T-helper 1 cell treated with Interleukin-12 subunit alpha and Interleukin-12 subunit beta and Interleukin-4 antibody, amounts not matched to agents 30 μg/mL and 1 μg/mL, for 36 hours (primary cell): ENCODE results near the gene UNC13A.

Source experiments
- H3K27ac Mint-ChIP-seq: one replicate; pipeline ENCODE4 v1.8.0; 2021; ENCODE audit warnings: mild to moderate bottlenecking, mixed read lengths
- H3K27me3 Mint-ChIP-seq: one replicate; pipeline ENCODE4 v1.8.0; 2021; ENCODE audit warnings: low read depth, mixed read lengths
- H3K36me3 Mint-ChIP-seq: one replicate; pipeline ENCODE4 v1.8.0; 2021; ENCODE audit warnings: low read depth, mixed read lengths
- H3K4me1 Mint-ChIP-seq: one replicate; pipeline ENCODE4 v1.8.0; 2021; ENCODE audit warnings: low read depth, mixed read lengths
- H3K4me3 Mint-ChIP-seq: one replicate; pipeline ENCODE4 v1.8.0; 2021; ENCODE audit warnings: mild to moderate bottlenecking, moderate library complexity, mixed read lengths
- H3K9me3 Mint-ChIP-seq: one replicate; pipeline ENCODE4 v1.8.0; 2021; ENCODE audit warnings: mixed read lengths

Gene UNC13A

DNA sequence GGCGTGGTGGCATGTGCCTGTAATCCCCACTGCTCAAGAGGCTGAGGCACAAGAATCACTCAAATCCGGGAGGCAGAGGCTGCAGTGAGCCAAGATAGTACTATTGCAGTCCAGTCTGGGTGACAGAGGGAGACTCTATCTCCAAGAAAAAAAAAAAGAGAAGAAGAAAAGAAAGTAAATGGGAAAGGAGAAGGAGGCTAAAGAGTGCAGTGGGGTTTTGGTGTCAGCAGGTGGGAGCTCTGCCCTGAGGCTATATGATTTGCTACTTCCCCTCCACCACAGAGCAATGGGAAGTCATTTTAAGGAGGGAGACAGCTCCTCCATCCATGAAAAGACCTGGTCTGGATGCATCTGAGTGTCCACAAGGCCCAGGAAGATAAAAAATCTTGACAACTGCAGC, 23.1 kb downstream of the UNC13A start:
- Mint-ChIP-seq H3K27me3 (no peaks in the 10 kb centered on the region), H3K4me1 (no peaks in the 10 kb centered on the region), H3K4me3 (no peak overlapping the region), H3K27ac (no peak overlapping the region), H3K9me3 (peaks cover 11% of the 10 kb centered on the region), H3K36me3 (no peaks in the 10 kb centered on the region)

DNA sequence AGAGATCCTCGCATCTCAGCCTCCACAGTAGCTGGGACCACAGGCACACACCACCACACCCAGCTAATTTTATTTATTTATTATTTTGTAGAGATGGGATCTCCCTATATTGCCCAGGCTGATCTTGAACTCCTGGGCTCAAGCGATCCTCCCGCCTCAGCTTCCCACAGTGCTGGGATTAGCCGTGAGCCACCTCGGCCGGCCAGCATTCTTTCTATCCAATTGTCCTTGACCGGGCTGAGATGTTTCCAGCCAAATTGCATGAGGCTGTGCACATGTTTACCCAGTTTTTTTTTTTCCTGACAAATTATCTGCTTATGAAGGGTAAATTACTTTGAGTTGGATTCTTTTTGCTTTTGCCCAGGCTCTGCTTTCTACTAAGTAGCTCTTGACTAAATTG, 28.2 kb downstream of the UNC13A start:
- H3K36me3 Mint-ChIP-seq: no peaks in the 10 kb centered on the region
- H3K9me3 Mint-ChIP-seq: peaks cover 5% of the 10 kb centered on the region
- H3K27ac Mint-ChIP-seq: no peak overlapping the region
- H3K27me3 Mint-ChIP-seq: peaks cover 6% of the 10 kb centered on the region
- H3K4me3 Mint-ChIP-seq: no peak overlapping the region
- H3K4me1 Mint-ChIP-seq: no peaks in the 10 kb centered on the region

GRCh38 chr19:17658666-17659065, 29.5 kb downstream of the UNC13A start:
- Mint-ChIP-seq H3K4me1 (no peaks in the 10 kb centered on the region), H3K27me3 (peaks cover 6% of the 10 kb centered on the region), H3K4me3 (no peak overlapping the region), H3K36me3 (no peaks in the 10 kb centered on the region), H3K9me3 (no peaks in the 10 kb centered on the region), H3K27ac (no peak overlapping the region)

GRCh38 chr19:17658240-17658639, 29.9 kb downstream of the UNC13A start:
- no peak overlapping the region for H3K4me3 Mint-ChIP-seq
- peaks cover 6% of the 10 kb centered on the region for H3K27me3 Mint-ChIP-seq
- no peaks in the 10 kb centered on the region for H3K4me1 Mint-ChIP-seq
- no peak overlapping the region for H3K27ac Mint-ChIP-seq
- H3K36me3 Mint-ChIP-seq: no peaks in the 10 kb centered on the region
- no peaks in the 10 kb centered on the region for H3K9me3 Mint-ChIP-seq

GRCh38 chr19:17656970-17657369, 31.2 kb downstream of the UNC13A start:
- Mint-ChIP-seq H3K4me1 (no peaks in the 10 kb centered on the region), H3K9me3 (no peaks in the 10 kb centered on the region), H3K36me3 (no peaks in the 10 kb centered on the region), H3K27me3 (peaks cover 6% of the 10 kb centered on the region), H3K4me3 (no peak overlapping the region), H3K27ac (no peak overlapping the region)

GRCh38 chr19:17655751-17656472, 32.2 kb downstream of the UNC13A start:
- Mint-ChIP-seq H3K4me1 (no peaks in the 10 kb centered on the region), H3K4me3 (no peak overlapping the region), H3K36me3 (no peaks in the 10 kb centered on the region), H3K9me3 (no peaks in the 10 kb centered on the region), H3K27me3 (peaks cover 6% of the 10 kb centered on the region), H3K27ac (no peak overlapping the region)

GRCh38 chr19:17654993-17655392, 33.2 kb downstream of the UNC13A start:
- Mint-ChIP-seq H3K4me1 (no peaks in the 10 kb centered on the region), H3K27me3 (peaks cover 6% of the 10 kb centered on the region), H3K9me3 (no peaks in the 10 kb centered on the region), H3K27ac (no peak overlapping the region), H3K4me3 (no peak overlapping the region), H3K36me3 (no peaks in the 10 kb centered on the region)

DNA sequence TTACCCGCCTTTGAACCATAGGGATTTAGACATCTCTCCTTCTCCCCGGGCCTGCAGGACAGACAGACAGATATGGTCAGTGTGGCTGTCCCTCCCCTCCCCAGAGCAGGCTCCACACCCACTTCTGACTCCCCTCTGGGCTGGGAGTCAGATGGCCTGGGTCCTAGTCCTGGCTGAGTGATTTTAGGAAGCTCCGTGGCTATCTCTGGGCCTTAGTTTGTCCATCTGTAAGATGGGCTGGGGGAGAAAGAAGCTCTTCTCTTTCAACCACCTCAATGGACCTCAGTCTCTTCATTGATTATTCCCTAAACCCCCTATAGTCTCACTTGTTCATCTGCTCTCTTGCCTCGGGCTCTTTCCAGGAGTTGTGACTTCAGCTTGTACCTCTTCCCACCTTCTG, 35.5 kb downstream of the UNC13A start:
- Mint-ChIP-seq H3K9me3 (no peaks in the 10 kb centered on the region), H3K27me3 (no peaks in the 10 kb centered on the region), H3K4me3 (no peak overlapping the region), H3K27ac (no peak overlapping the region), H3K4me1 (no peaks in the 10 kb centered on the region), H3K36me3 (no peaks in the 10 kb centered on the region)

DNA sequence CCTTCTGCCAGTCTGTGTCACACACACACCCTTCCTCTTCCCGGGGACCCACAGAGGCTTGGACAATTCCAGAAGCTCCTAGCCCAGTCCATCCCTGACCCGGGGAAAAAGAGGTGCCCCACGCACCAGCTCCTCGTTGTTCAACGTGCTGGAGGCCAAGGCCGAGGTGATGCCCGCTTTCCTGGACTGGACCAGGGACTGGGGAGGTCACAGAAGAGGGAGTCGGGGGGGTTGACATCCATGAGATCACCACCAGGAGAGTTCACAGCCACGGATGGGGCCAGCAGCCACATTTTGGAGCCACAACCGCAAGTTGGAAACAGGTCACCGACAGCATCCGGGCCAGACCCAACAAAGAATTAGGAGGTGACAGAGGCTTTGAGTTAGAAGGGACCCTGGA, 39.4 kb downstream of the UNC13A start:
- H3K4me3 Mint-ChIP-seq: no peak overlapping the region
- H3K27ac Mint-ChIP-seq: no peak overlapping the region
- no peaks in the 10 kb centered on the region for H3K4me1 Mint-ChIP-seq
- no peaks in the 10 kb centered on the region for H3K27me3 Mint-ChIP-seq
- H3K9me3 Mint-ChIP-seq: no peaks in the 10 kb centered on the region
- H3K36me3 Mint-ChIP-seq: no peaks in the 10 kb centered on the region

- Mint-ChIP-seq H3K27ac (no peak overlapping the region), H3K4me1 (no peaks in the 10 kb centered on the region), H3K9me3 (no peaks in the 10 kb centered on the region), H3K36me3 (no peaks in the 10 kb centered on the region), H3K4me3 (no peak overlapping the region), H3K27me3 (no peaks in the 10 kb centered on the region)
These were observed 40.0 kb downstream of the UNC13A start for GRCh38 chr19:17648097-17648660.

GRCh38 chr19:17647071-17648020, 40.8 kb downstream of the UNC13A start:
- Mint-ChIP-seq H3K4me1 (no peaks in the 10 kb centered on the region), H3K9me3 (no peaks in the 10 kb centered on the region), H3K36me3 (no peaks in the 10 kb centered on the region), H3K27ac (no peak overlapping the region), H3K4me3 (no peak overlapping the region), H3K27me3 (no peaks in the 10 kb centered on the region)

- no peak overlapping the region for H3K27ac Mint-ChIP-seq
- H3K4me1 Mint-ChIP-seq: no peaks in the 10 kb centered on the region
- no peak overlapping the region for H3K4me3 Mint-ChIP-seq
- no peaks in the 10 kb centered on the region for H3K9me3 Mint-ChIP-seq
- no peaks in the 10 kb centered on the region for H3K36me3 Mint-ChIP-seq
- no peaks in the 10 kb centered on the region for H3K27me3 Mint-ChIP-seq
These were observed 41.7 kb downstream of the UNC13A start for GRCh38 chr19:17646441-17646840.

DNA sequence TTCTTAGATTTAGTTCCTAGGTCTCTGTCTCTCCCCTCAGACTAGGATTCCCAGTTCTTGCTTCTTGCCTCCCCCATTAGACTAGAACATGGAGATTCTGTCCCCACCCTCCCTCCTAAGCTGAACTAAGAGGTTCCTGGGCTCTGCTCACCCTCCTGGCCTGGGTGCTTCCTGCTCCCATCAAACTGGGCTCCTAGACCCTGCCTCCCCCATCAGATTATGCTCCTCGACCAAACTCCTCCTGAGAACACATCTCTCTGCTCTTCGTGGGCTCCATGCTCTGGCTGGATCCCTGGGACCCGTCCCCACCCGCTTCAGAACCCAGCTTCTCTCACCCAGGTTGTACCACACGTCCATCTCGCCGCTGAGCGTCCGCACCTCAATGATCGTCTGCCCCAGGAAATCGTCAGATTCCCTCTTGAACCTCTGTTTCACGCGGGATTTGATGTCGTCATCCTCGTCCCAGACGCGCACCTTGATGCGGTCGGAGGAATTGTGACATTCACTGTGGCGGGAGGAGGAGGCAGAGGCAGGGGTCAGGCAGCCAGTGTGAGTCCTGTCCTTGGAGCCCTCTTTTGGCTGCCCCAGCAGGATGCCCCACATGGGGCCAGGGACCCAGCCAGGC, 42.7 kb downstream of the UNC13A start:
- no peaks in the 10 kb centered on the region for H3K27me3 Mint-ChIP-seq
- no peaks in the 10 kb centered on the region for H3K36me3 Mint-ChIP-seq
- H3K4me3 Mint-ChIP-seq: no peak overlapping the region
- no peaks in the 10 kb centered on the region for H3K4me1 Mint-ChIP-seq
- H3K27ac Mint-ChIP-seq: no peak overlapping the region
- H3K9me3 Mint-ChIP-seq: no peaks in the 10 kb centered on the region

GRCh38 chr19:17642656-17643055, 45.5 kb downstream of the UNC13A start:
- H3K27ac Mint-ChIP-seq: no peak overlapping the region
- no peaks in the 10 kb centered on the region for H3K36me3 Mint-ChIP-seq
- H3K4me1 Mint-ChIP-seq: no peaks in the 10 kb centered on the region
- H3K9me3 Mint-ChIP-seq: no peaks in the 10 kb centered on the region
- H3K27me3 Mint-ChIP-seq: no peaks in the 10 kb centered on the region
- H3K4me3 Mint-ChIP-seq: no peak overlapping the region
